PC-9 (cell line): Measurements from ENCODE around the gene USP37.

Experiments used
- CTCF ChIP-seq: fragments of 200-600 bp; sonication (generic); conservative IDR thresholded peaks from 2 replicates; pipeline ENCODE4 v1.6.1; 2017; ENCODE audit warnings: mixed run types, antibody characterized with exemption, mild to moderate bottlenecking, moderate library complexity
- EZH2 ChIP-seq: fragments of 200-600 bp; sonication (generic); IDR thresholded peaks from 2 replicates; pipeline ENCODE4 v1.8.0; 2017; ENCODE audit warnings: antibody characterized with exemption, low read depth

GRCh38 chr2:218400930-218401881, 166.9 kb downstream of the USP37 start:
- TF ChIP-seq CTCF (no peak), EZH2 (no peak)
